Measurements from ENCODE around the gene PPP2R2D. TPM values are rescaled to one million over a fixed set of nuclear protein-coding genes. Genes with fewer than 3 reads are reported as not detected.

The PPP2R2D gene
- polyA plus RNA-seq, 1 donor, result 49.5 TPM

GRCh38 chr10:131928248-131929095, 27.7 kb downstream of the PPP2R2D start:
- no peak for DNase-seq

DNA sequence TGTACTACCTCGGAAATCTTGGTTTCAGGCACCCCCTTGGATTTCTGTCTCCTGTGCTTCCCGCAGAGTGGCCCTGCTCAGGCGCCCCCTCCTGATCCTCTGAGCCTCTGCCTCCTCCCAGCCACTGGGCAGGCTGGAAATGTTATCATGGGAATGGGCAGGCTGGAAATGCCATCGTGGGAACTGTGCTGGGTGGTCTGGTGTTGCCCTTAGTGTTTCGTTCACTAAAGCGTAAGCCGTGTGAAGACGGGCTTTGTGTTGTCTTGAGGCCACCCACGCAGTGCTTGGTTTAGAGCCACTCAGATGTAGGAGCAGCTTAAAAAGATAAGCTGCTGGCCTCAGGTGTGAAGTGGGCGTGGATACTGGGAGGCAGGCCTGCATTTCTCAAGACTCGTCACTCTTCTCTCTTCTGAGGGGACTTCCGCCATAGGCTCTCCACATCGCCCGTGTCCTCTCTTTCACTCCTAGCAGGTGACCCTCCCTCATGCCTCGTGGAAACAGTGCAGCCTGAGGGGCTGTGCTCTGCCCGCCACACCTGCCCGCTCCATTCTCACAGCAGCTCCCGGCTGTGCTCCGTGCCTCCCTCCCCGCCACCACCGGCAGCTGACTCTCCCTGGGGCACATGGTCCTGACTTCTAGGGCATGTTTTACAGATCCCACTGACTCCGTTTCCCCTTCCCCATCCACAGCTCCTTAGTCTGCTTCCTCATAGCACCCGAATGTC, 28.5 kb downstream of the PPP2R2D start:
- DNase-seq, result no peak

DNA sequence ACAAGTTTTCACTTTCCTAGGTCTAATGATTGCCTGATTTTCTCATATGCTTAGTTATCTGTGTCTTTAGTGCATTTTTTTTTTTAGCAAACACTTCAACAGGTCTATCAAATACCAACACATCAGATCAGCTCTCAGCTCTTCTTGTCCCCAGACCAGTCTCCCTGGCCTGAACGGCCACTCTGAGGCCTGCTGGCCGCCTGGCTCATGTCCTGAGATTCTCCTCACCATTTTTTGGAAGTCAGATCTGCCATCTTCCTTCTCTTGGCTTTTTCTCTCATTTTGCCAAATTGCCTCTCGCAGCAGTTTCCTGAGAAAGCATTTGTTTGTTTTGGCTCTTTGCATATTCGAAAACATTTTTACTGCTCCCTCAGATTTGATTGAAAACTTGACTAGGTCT, 29.3 kb downstream of the PPP2R2D start:
- no peak for DNase-seq

DNA sequence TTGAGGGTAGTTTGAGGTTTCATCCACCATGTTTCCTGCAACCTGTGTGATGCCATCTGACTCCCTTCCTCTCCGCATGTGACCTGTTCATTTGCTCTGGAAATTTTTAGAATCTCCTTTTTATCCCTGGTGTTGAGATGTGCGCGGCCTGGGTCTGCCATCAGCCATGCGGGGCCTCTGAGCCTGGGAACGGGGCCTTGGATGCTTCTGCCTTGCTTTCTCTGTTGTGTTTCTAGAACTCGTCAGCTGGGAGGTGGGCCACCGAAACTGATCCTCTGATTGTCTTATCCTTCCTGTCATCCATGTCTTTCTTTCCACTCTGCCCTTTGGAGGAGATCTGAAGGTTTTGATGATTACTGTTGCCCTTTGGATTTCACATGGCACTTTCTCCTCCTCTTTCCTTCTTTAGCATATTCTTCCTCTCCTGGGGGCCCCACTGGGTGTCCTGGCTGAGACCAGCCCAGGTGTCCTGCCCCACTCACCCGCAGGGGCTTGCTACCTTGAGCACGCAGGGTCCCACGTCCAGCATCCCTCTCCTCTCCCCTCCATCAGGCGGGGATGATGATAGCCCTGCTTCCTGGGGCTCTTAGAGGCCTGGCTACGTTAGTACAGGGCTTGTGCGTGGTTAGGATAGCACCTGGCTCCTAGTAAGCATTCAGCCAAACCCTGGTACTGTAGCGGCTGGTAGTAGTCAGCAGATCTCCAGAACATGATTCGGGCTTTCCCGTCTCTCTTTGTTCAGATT, 29.9 kb downstream of the PPP2R2D start:
- no peak for DNase-seq

- no peak for DNase-seq
These were observed 31.2 kb downstream of the PPP2R2D start for GRCh38 chr10:131931981-131932380.

DNA sequence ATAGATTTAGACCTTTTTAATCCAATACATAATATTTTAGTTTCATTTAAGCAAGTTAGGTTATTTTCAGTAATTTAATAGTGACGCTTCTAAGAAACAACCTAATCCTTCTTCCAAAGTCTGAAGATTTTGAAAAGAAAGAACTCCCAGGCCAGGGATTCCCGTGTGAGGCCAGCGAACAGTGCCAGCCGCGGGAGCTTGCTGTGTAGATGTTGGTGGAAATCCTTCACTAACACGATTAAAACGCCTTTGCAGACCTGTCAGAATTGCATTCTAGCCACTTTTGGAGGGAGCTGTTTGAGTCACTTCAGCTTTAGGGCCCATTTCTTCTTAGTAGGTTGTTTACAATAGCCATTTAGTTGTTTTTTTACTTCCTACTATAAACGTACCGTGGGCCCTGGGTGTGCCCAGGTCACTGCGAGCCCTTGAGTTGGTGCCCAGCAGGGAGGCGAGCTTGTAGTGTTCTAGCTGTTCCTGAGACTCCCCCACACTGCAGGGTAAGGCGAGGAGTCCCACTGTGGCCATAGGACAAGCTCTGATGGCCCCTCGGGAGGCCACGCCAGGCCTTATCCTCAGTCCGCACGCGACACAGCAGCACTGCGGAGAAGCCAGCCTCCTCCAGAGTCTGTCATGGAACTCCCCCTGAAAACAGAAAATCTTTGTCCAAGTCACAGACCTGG, 32.3 kb downstream of the PPP2R2D start:
- DNase-seq, result no peak

DNA sequence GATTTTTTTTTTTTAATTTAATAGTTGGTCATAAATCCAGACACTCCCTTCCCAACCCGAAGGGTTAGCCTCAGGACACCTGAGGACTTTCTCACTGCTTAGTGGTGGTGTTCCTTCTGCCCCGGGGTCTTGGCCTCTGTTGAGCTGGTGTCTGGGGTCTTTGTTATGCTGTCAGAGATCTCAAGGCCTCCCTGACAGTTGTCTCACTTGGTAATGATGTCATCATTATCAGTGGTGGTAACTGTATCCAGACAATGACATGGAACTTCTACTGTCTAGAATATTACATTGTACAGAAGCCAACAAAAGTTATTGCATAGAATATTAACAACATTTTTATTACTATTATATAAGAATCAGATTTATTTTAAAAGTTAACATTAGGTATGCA, 32.9 kb downstream of the PPP2R2D start:
- no peak for DNase-seq

GRCh38 chr10:131934769-131935168, 34.0 kb downstream of the PPP2R2D start:
- DNase-seq, result no peak

GRCh38 chr10:131935260-131935659, 34.5 kb downstream of the PPP2R2D start:
- DNase-seq, result no peak

GRCh38 chr10:131936294-131936693, 35.5 kb downstream of the PPP2R2D start:
- DNase-seq, result no peak

GRCh38 chr10:131936736-131937135, 35.9 kb downstream of the PPP2R2D start:
- no peak for DNase-seq

DNA sequence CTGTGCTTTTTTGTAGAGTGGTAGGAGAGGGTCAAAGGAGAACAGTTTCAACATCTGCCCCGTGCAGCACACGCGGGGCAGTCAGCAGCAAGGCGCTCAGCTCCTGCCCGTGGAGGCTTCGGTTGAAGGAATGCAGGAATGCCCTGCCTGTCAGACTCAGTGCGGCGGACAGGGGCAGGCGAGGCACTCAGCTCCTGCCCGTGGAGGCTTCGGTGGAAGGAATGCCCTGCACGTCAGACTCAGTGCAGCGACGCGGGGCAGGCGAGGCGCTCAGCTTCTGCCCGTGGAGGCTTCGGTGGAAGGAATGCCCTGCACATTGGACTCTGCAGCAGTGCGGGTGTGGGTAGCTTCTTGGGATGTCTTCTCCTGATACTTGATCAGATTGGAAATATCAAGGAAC, 37.0 kb downstream of the PPP2R2D start:
- DNase-seq, result no peak

- DNase-seq, result no peak
These were observed 37.9 kb downstream of the PPP2R2D start for GRCh38 chr10:131938681-131939080.

DNA sequence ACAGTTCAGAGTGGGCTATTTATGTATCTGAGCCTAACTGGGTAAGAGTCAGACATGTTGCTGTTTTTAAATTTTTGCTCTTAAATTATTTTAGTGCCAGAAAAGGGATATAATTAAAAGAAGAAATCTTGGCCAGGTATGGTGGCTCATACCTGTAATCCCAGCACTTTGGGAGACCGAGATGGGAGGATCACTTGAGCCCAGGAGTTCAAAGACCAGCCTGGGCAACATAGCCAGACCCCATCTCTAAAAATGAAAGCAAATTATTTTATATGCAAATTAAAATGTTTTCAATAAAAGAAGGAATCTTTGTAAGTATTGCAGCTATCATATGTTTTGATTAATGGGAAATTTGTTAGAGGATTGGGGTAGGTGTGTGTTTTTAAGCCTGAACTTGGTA, 41.6 kb downstream of the PPP2R2D start:
- no peak for DNase-seq

DNA sequence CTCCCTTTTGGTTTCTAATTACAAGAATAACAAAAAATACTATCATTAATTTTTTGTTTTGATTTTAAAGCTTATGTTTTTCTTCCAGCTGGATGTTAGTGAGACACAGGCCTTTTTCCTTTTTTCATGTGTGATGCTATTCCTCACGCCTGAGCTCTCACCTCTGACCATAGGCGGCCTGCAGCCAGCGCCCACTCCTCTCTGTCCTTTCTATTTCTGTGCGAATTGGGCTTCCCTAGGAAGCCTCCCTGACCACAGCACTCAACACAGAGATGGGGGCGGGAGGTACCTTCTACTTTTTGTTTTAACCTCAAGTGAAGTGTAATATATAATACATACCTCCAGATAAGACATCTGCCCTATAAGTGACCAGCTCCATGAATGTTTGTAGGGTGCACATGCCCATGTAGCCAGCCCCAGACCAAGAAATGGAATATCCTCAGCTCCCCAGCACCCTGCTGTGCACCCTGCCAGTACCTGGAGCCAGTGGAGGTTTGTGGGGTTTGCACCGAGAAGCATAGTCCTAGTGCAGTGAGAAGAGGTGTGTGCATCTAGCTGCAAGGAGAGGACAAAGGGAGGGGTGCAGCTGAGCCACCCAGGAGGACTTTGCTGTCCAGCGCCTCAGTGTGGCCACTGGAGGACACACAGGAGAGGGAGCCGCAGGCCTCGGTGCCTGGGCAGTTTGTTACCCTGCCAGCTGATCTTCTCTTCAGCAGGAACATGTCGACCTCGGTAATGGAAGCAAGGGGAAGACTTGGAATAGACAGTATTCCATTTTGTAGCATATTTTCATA, 42.4 kb downstream of the PPP2R2D start:
- DNase-seq, result no peak

- no peak for DNase-seq
These were observed 43.6 kb downstream of the PPP2R2D start for GRCh38 chr10:131944412-131944811.

DNA sequence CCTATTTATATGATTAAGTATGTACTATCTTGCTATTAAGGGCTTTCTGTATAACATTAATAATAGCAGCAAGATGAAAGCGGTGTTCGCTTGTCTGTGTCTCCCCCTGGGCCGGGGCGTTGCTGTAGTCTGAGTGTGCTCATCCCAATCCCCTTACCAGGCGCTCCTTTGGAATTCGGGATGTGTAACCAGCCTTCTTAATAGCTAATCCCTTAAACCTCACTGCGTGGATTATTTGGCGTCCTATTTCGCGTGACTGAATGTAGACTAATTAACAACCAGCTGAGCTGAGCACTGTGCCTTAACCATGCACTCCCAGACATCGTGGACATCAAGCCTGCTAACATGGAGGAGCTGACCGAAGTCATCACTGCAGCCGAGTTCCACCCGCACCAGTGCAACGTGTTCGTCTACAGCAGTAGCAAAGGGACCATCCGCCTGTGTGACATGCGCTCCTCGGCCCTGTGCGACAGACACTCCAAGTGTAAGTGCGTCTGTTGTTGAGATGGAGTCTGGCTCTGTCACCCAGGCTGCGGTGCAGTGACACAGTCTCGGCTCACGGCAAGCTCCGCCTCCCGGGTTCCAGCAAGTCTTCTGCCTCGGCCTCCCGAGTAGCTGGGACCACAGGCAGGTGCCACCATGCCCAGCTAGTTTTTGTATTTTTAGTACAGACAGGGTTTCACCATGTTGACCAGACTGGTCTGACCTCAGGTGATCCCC, 44.3 kb downstream of the PPP2R2D start:
- no peak for DNase-seq

DNA sequence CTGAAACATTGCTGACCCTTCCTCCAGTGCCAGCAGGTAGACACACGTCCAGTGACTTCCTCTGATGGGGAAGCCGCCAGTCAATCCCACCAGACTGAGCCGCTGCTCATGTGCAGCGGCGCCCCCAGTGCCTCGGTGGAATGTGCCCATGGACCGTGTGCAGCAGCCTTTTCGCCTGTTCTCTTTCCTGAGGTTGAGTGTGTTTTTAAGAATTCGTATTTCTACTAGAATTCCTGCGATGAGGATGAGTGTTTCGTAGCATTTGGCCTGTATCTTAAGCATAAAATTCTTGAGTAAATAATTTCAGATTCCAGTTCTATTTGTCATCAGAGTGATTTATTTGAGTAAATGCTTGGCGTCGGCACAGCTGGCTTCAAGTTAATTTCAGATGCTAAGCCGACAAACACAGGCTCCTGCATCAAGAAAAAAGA, 45.5 kb downstream of the PPP2R2D start:
- no peak for DNase-seq

DNA sequence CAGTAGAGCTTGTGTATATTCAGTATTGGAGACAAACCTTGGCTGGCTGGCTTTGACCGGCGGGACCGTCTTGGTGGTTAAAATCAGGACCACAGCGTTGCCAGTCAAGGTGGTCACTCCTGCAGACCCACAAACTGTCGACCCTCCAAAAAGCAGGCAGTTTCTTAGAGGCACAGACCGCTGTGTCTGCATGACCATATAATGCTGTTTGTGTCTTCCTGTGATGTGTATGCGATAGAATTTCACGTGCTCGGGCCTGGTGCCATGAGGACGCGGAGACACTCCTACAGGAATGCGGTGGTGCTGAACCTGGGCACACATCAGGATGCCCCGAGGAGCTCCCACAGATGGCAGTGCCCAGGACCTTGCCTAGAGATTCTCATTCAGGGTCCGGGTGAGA, 46.1 kb downstream of the PPP2R2D start:
- DNase-seq, result no peak

- no peak for DNase-seq
These were observed 47.0 kb downstream of the PPP2R2D start for GRCh38 chr10:131947631-131948347.

Data from left kidney (tissue), 2 donors.